Right forelimb (tissue), 1 donor: ENCODE results near the gene IGSF21.
A peak's percentile ranks its signal among the peaks of the same experiment; 100 is the strongest.

Experiments used
- DNase-seq: peaks from one replicate; pipeline ENCODE4 v3.0.0-alpha.2; 2018

IGSF21 gene

DNA sequence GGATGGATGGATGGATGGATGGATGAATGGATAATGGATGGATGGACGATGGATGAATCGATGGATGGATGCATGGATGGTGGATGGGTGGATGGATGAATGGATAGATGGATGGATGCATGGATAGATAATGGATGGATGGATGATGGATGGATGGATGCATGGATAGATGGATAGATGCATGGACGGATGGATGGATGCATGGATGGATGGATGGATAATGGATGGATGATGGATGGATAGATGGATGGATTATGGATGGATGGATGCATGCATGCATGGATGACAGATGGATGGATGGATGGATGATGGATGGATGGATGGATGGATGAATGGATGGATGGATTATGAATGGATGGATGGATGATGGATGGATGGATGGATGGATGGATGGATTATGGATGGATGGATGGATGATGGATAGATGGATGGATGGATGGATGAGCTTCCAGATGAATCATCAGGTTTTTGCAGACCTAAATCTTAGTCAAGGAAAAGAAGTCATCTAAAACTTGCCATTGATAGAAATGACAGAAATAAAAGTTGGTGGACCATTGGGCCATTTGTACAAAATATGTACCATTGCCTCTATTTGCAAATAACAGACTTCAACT lies 197.7 kb downstream of the IGSF21 start:
- no peak for DNase-seq

GRCh38 chr1:18307329-18307898 lies 199.8 kb downstream of the IGSF21 start:
- no peak for DNase-seq

- DNase-seq = no peak
Measured at GRCh38 chr1:18309552-18310155, 202.1 kb downstream of the IGSF21 start.

DNA sequence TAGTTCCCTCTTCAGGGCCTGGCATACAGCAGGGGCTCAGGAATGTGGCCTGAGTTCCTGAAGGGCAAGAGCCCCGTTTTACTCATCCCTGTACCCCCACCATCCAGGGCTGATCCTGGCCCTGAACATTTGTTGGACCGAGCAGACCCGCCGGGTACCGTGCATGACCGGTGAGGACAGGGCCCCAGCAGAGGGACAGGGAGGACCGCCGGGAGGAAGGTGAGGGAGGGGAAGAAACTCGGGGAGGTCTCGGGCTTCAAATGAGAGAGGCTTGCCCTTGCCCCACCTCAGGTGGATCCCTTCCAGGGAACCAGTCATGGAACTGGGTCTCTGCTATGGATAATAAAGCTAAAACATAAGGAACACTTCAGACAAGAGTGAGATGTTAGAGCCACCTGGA lies 205.4 kb downstream of the IGSF21 start:
- no peak for DNase-seq

- no peak for DNase-seq
Measured at GRCh38 chr1:18313523-18313922, 205.9 kb downstream of the IGSF21 start.

- no peak for DNase-seq
Measured at GRCh38 chr1:18314399-18314798, 206.8 kb downstream of the IGSF21 start.

- no peak for DNase-seq
Measured at GRCh38 chr1:18315449-18315848, 207.9 kb downstream of the IGSF21 start.

- no peak for DNase-seq
Measured at GRCh38 chr1:18316764-18317163, 209.2 kb downstream of the IGSF21 start.

DNA sequence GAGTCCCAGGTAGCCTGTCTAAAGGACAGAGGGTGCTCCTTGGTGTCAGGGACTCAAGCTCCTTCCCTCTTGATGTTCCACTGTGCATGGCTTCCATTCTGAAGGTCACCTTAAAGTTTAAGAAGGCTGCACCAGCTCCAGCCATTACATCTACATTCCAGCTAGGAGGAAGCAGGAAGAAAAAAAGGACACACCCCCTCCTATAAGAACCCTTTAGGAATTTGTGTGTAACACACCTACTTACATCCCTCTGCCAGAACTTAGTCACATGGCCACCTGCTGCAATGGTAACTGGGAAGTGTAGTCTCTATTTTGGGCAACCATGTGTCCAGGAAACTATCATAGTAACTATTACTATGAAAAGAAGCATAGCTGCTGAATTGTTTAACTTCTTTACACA lies 211.5 kb downstream of the IGSF21 start:
- DNase-seq = no peak

- DNase-seq = no peak
Measured at GRCh38 chr1:18320051-18320450, 212.5 kb downstream of the IGSF21 start.

GRCh38 chr1:18322368-18323032 lies 214.9 kb downstream of the IGSF21 start:
- DNase-seq = no peak

DNA sequence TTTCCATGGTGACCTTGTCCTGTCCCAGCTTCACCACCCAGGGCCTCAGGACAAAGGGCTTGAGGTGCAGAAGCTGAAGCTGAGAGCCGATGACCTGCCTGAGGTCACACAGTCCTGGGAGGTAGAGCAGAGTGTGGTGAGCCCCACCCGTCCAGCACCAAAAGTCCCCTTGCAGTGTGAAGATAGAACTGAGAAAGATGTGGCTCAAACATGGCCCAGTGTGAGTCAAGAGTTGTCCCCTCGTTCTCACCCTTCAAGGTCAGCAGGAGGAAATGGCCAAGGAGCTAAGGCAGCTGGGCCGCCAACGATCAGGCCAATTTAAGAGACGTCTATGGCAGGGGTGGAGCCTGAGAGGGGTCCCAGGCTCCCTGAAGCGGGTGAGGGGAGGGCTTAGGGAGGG lies 215.7 kb downstream of the IGSF21 start:
- no peak for DNase-seq

- no peak for DNase-seq
Measured at GRCh38 chr1:18324246-18324645, 216.6 kb downstream of the IGSF21 start.

DNA sequence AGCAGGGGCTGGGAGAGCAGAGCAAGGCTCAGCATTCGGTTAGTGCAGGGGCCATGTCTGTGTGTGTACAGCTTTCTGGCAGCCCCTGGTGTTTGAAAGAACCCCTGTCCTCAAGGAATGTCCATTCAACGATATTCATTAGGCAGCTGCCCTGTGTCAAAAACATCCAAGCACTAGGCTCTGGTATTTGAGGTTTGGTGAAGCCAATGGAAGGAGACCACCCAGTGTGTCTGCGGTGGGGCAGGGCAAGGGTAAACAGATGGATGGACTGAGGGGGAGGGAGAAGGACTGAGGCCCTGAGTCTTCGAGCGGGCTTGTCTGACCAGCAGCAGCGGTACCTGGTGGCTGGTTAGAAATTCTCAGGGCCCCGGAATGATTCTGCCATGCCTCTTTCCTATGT lies 217.5 kb downstream of the IGSF21 start:
- DNase-seq = no peak

GRCh38 chr1:18326211-18326897 lies 218.8 kb downstream of the IGSF21 start:
- peak; percentile 62 for DNase-seq

DNA sequence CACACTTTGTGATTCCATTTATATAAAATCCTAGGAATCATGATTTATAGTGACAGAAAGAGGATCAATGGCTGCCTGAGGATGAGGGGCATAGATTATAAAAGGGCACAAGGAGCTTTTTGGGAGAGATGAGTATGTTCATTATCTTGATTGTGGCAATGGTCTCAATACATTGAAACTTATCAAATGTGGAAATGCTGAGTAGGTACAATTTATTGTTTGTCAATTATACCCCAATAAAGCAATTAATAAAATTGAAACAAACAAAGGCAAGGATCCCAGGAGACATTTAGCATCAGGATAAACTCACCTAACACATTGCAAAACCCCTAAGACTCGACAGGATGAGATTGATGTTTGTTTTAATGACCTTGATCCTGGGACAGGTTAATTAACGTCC lies 220.1 kb downstream of the IGSF21 start:
- DNase-seq = no peak

DNA sequence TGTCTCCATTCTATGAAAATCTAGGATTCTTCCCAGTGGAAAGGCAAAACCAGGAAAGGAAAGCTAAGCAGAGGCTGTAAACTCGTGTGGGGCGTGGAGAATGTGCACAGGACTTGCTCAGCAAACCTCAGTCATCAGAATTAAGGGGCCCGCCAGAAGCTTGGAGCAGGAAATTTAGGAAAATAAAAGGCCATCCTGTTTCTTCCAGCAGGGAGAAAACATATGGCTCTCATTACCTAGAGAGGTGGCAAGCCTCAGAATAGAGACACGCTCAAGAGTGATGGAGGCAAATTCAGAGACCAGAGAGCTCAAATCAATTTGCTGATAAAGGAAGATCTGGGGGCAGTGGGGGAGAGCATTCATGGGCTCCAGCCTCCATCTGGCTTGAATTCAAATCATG lies 221.2 kb downstream of the IGSF21 start:
- DNase-seq = no peak

GRCh38 chr1:18329469-18330253 lies 222.1 kb downstream of the IGSF21 start:
- no peak for DNase-seq

GRCh38 chr1:18332576-18332975 lies 225.0 kb downstream of the IGSF21 start:
- no peak for DNase-seq

GRCh38 chr1:18333220-18333619 lies 225.6 kb downstream of the IGSF21 start:
- no peak for DNase-seq

GRCh38 chr1:18336801-18337200 lies 229.2 kb downstream of the IGSF21 start:
- DNase-seq = no peak

GRCh38 chr1:18337757-18338156 lies 230.2 kb downstream of the IGSF21 start:
- DNase-seq = no peak

GRCh38 chr1:18339161-18339560 lies 231.6 kb downstream of the IGSF21 start:
- no peak for DNase-seq
